ENCODE data around the gene DDA1. TPM values are rescaled to one million over a fixed set of nuclear protein-coding genes. Genes with fewer than 3 reads are reported as not detected.
"Not testable (repeated sequence)": the region's sequence is repeated elsewhere in the genome, so short reads cannot be mapped to it uniquely, and the experiment has no call there.

DDA1 gene
- polyA plus RNA-seq, 1 donor: 29.3 TPM

DNA sequence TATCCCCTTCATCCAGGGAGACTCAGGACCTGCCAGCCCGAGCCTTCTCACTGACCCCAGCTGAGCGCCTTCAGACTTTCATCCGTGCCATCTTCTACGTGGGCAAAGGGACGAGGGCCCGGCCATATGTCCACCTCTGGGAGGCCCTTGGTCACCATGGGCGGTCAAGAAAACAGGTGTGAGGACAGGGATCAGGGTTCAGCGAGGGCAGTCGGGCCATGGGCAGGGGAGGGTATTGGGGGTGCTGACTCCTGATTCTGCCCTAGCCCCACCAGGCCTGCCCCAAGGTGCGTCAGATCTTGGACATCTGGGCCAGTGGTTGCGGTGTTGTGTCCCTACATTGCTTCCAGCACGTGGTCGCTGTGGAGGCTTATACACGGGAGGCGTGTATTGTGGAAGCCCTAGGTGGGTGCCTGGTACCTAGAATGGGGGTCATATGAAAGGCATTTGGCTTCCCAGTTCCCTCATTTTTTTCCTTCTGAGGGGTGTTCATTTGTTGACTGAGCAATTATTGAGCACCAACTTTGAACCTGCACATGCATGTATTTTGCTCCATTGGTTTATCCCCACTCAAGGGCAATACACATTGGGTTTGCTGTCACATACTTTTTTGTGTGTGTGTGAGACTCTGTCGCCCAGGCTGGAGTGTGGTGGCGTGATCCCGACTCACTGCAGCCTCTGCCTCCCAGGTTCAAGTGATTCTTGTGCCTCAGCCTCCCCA, 23.8 kb upstream of the DDA1 start:
- DNase-seq: no peak

DNA sequence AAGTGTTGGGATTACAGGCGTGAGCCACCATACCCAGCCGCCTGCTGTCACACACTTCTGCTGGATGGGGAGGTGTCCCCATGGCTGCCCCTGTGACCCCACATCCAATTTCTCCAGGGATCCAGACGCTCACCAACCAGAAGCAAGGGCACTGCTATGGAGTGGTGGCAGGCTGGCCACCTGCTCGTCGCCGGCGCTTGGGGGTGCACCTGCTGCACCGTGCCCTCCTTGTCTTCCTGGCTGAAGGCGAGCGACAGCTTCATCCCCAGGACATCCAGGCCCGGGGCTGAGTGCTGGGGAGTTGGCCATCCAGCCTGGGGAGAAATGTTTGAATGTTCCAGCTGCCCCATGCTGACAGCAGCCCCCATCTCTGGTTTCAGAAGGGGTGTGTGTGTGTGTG, 23.1 kb upstream of the DDA1 start:
- DNase-seq: no peak

DNA sequence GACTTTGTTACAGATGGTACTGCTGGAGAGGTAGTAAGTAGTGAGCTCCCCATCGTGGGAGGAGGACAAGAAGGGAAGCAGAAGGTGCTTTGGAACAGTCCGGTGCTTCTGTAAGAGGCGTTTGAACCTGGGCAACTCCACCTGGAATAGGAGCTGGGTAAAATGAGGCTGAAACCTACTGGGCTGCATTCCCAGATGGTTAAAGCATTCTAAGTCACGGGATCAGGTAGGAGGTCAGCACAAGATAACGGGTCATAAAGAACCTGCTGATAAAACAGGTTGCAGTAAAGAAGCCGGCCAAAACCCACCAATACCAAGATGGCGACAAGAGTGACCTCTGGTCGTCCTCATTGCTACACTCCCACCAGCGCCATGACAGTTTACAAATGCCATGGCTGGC, 22.6 kb upstream of the DDA1 start:
- no peak for DNase-seq

DNA sequence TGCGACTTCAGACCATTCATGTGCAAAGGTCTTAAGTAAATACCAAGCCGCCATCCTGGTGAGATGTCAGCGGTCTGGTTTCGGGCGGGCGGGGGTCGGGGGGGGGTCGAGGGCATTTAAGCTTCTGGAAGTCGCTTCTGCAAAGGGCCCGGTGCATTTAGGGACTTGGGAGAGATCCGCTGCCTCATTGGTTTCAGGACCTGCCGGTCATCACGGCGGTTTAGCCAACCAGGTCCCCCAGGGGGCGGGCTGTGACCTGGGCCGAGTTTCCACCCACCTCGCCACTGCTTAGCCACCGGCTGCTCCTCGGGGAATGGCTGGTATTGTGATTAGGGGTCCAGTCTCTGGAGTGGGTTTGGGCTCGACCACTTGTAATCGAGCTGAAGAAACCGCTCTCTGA, 19.9 kb upstream of the DDA1 start:
- peak; percentile 77 for DNase-seq

DNA sequence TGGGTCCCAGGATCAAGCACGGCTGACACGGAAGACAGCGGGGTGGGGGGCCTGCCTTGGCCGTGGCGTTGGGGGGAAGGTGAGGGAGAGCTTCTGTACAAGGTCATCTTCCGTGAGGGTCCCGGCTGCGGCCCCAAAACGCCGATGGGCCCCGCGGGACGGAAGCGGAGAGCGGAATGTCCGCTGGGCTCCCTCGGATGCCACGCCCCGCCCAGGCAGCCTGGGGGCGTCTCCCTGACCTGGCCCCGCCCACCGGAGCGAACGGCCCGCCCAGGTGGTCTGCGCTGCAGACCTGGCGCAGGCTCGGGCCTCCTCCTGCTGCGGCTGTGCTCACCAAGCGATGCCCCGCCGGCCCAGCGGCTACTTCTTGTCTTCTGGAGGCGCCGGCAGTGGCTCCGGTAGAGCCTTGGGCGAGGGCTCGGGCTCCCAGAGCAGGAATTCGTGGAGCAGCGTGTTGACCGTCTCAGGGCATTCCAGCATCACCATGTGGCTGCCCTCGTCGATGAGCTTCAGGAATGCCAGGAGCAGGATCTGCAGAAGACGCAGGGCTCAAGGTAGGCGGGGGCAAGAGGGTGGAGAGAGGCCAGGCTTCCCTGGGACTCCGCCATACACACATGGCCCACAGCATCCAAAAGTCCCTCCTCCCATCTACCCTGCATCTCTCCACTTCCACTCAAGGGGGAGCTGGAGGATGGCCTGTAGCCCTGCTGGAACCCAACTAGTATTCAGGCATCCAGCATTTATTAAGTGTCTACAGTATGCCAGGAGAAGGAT, 16.9 kb upstream of the DDA1 start:
- DNase-seq: peak; percentile 71

DNA sequence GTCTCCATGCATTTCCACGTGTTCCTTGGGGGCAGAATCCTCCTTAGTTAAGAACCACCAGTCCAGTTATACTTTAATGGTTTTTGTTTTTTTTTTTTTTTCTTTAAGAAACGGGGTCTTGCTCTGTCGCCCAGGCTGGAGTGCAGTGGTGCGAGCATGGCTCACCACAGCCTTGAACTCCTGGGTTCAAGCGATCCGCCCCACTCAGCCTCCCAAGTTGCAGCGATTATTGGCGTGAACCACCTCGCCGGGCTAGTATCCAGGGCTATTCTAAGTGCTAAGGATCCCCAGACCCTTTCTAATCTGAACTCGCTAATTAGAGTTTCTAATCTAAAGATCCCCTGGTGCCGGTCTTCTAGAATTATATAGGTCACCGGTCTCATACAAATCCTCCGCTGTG, 15.8 kb upstream of the DDA1 start:
- no peak for DNase-seq

DNA sequence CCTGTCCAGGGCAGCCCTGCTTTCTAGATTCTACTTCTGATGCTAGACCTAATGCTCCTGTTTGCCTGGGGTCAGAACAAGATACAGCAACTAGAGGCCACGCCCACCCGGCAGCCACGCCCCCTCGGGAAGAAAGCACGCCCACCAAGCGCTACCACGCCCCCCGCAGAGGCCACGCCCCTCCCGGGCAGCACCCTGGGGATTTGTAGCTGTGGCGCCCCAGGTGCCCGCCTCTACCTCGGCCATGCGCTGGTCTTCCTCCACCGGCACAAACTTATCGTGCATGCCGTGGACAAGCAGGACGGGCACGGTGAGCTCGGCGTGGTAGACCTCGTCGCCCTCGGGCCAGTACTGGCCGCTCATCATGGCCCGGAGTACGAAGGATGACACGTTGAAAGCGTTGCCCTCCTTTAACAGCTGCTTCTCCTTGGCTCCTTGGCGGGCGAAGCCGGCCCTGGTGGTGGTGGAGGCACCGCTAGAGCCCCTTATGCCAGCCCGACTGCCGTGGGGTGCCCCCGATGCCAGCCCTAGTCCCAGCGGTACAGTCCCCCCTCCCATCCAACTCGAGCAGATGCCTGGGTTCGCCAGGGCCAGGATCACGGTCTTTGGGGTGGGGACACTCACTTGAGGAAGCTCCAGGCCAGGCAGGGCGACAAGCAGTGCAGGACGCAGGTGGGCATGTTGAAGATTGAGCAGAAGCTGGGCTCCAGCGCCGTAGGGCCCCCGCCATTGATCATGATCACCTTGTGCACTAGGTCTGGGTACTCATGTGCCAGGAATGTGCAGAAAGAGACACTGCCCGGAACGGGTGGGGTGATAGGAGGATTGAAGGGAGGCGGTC, 15.1 kb upstream of the DDA1 start:
- DNase-seq: no peak

DNA sequence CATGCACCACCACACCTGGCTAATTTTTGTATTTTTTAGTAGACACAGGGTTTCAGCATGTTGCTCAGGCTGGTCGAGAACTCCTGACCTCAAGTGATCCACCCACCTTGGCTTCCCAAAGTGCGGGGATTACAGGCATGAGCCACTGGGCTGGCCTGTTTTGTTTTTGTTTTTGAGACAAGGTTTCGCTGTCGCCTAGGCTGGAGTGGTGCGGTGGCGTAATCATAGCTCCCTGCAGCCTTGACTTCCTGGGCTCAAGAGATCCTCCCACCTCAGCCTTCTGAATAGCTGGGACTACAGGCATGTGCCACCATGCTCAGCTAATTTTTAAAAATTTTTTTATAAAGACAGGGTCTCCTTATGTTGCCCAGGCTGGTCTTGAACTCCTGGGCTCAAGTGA, 13.8 kb upstream of the DDA1 start:
- DNase-seq: not testable (repeated sequence)

DNA sequence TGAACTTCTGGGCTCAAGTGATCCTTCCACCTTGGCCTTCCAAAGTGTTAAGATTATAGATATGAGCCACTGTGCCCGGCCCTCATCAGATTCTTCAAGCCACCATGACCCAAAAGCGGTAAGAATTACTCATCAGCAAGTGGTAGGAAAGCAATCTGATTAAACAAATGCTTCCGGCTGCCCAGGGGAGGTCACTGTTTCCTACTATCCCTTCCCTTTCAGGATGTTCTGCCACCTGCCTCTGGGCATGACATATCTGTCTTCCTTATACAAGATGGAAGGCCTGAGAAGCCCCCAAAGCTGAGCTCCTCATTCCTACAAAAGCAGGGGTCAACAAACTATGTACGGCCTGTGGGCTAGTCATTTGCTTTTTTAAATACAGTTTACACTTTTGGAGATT, 13.1 kb upstream of the DDA1 start:
- no peak for DNase-seq

DNA sequence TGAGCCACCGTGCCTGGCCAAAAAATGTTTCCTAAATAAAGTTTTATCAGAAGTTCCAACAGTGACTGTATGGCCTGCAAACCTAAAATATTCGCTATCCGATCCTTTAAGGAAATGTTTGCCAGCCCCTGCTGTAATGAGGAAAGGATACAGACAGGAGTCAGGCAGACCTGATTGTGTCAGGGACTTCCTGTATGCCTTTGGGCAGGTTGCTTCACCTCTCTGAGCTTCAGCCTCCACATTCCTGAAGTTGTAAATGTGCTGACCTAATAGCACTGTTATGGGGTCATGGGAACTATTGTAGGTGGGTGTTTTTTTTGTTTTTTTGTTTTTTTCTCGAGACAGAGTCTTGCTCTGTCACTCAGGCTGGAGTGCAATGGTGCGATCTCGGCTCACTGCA, 12.4 kb upstream of the DDA1 start:
- no peak for DNase-seq

DNA sequence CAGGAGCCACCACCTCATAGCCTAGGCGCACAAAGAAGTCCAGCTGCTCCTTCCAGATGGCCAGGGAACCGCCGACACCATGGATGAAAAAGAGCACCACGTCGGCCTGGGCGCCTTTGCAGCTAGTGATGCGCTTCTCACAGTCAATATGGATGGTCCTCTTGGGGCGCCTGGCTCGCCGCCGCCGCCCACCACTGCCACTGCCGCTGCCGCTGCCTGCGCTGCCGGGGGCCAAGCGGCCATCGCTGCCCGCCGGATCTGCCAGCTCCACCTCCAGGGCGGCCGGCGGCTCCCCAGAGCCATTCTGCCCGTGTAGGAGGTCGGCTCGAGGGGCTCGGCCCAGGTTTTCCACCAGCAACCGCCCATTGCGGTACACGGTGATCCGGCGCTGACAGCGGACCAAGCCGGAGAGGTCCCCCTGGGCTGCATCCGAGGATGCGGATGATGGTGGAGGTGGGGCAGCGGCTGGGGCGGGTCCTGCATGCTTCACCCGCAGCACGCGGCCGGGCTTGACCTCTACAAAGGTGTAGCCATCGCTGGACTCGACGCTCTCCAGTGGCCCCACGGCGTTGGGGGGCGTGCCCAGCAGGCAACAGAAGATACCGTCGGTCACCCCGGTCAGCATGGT, 8.3 kb upstream of the DDA1 start:
- DNase-seq: no peak

DNA sequence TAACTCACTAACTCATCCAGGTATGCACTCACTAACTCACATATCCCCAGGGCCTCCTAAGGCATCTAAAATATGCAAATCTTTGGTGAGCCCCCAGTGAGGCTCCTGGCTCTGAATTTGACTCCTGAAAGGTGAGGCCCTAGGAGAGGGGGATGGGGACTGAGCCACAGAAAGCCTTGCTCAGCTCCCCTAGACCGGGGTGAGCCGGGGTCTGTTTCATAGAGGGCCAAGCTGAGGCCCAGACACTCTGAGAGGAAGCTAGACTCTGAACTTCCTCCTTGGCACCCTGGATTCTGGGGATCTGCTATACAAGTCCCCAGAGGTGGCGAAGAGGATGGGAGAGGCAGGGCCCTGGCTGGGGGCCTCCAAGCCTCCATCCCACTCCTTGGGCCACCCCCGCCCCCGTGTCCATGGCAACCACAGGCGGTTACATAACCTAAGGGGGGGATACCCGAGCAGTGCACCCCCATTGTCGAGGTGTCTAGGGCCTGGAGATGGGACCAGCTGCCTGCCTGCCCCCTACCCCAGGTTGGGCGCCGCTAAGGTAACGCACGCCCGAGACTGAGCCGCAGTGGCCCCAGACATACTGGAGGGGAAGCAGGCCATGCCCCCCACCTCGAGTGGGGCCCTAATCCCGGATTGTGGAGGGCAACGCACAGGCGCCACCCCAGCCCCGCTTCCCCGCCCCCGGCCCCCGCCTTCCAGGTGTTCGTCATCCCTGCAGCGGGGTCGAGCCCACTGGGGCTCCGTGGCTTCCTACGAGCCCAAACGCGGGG, 6.8 kb upstream of the DDA1 start:
- DNase-seq: no peak

- peak; percentile 94 for DNase-seq
These were observed 6.0 kb upstream of the DDA1 start, which contains the start of gene ABHD8 for GRCh38 chr19:17303167-17303939. Gene ABHD8 (minus strand): TSS chr19:17303425. CDS start chr19:17301616, 1,809 bp downstream.

GRCh38 chr19:17303940-17304267, 5.5 kb upstream of the DDA1 start:
- no peak for DNase-seq

DNA sequence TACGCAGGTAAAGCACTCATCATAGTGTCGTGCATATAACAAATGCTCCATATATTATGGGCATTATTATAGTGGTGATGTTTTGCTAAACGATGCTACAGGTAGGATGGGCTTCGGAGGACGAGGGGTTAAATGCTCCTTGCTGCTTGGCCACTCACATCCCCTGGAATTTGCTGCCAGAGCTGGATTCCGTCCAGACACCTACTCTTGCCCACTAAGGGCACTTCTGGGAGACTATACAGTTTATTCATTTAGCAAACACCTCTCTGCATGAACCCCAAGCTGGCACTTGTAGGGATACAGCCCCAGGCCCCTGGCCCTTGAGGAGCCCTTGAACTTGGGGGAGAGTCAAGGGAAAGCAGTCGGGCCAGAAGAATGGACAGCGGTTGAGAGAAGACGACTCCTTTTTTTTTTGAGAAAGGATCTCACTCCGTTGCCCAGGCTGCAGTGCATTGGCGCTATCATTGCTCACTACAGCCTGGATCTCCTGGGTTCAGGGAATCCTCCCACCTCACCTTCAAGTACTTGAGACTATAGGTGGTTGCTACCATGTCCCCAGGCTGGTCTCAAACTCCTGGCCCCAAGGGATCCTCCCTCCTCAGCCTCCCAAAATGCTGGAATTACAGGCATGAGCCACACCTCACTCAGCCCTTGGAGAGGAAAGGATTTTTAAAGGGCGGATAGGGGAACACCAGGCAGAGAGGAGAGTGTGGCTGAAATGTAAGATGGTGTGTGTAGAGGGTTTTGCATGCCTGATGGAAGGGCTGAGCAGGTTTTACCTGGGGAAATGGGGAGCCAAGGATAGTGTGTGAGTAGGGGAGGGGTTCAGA, 4.8 kb upstream of the DDA1 start:
- no peak for DNase-seq

DNA sequence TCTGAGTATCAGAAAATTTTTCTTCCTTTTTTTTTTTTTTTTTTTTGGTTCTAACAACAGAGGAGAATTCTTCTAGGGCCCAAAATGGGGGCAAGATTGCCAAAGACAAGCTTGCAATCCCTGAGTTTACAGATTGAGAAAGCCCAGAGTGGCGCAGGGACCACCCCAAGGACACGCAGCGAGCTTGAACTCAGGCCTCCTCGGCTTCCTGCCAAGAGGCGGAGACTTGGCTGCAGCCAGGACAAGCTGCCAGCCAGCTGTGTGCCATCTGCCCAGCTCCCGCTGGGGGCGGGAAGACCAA, 4.2 kb upstream of the DDA1 start:
- no peak for DNase-seq

GRCh38 chr19:17305517-17306284, 3.7 kb upstream of the DDA1 start, which contains the start of gene MRPL34:
Gene MRPL34 (plus strand): TSS chr19:17305872. CDS start chr19:17305893, 21 bp downstream.
- peak; percentile 98 for DNase-seq

GRCh38 chr19:17306285-17306714, 3.1 kb upstream of the DDA1 start:
- no peak for DNase-seq

- DNase-seq: no peak
These were observed 1.4 kb upstream of the DDA1 start for GRCh38 chr19:17307876-17308377.

Measured in left kidney (tissue), 2 donors.